ENCODE results near the gene TLE1. TPM values are rescaled to one million over a fixed set of nuclear protein-coding genes. Genes with fewer than 3 reads are reported as not detected.

TLE1 gene
- total RNA-seq, 2 donors from 2014 or later = 21.8 to 30.9 TPM

GRCh38 chr9:81565609-81566008 lies 123.7 kb downstream of the TLE1 start:
- DNase-seq (ENCODE audit: low spot score) = no peak
- intact Hi-C loops (cut with DNase I) = no loop called here

- intact Hi-C loops (cut with DNase I) = no loop called here
- no peak for DNase-seq (ENCODE audit: low spot score)
Observed at GRCh38 chr9:81565144-81565543, 124.2 kb downstream of the TLE1 start.

GRCh38 chr9:81564632-81565031 lies 124.7 kb downstream of the TLE1 start:
- intact Hi-C loops (cut with DNase I) = no loop called here

GRCh38 chr9:81563739-81564138 lies 125.6 kb downstream of the TLE1 start:
- intact Hi-C loops (cut with DNase I) = no loop called here
- DNase-seq (ENCODE audit: low spot score) = no peak

More at GRCh38 chr9:81564632-81565031, 124.7 kb downstream of the TLE1 start:
- DNase-seq (ENCODE audit: low spot score) = no peak

GRCh38 chr9:81563020-81563407 lies 126.3 kb downstream of the TLE1 start:
- intact Hi-C loops (cut with DNase I) = no loop called here
- DNase-seq (ENCODE audit: low spot score) = no peak

GRCh38 chr9:81562231-81563019 lies 126.9 kb downstream of the TLE1 start:
- peak; percentile 83 for DNase-seq (ENCODE audit: low spot score)
- intact Hi-C loops (cut with DNase I) = no loop called here

- no peak for DNase-seq (ENCODE audit: low spot score)
- intact Hi-C loops (cut with DNase I) = no loop called here
Observed at GRCh38 chr9:81560851-81561732, 128.3 kb downstream of the TLE1 start.

- no peak for DNase-seq (ENCODE audit: low spot score)
- intact Hi-C loops (cut with DNase I) = no loop called here
Observed at GRCh38 chr9:81559709-81560108, 129.6 kb downstream of the TLE1 start.

GRCh38 chr9:81559197-81559596 lies 130.2 kb downstream of the TLE1 start:
- intact Hi-C loops (cut with DNase I) = no loop called here
- no peak for DNase-seq (ENCODE audit: low spot score)

GRCh38 chr9:81558091-81558830 lies 131.1 kb downstream of the TLE1 start:
- intact Hi-C loops (cut with DNase I) = no loop called here
- DNase-seq (ENCODE audit: low spot score) = no peak

- intact Hi-C loops (cut with DNase I) = no loop called here
- no peak for DNase-seq (ENCODE audit: low spot score)
Observed at GRCh38 chr9:81557452-81558090, 131.8 kb downstream of the TLE1 start.

- intact Hi-C loops (cut with DNase I) = no loop called here
Observed at GRCh38 chr9:81556923-81557322, 132.4 kb downstream of the TLE1 start.

GRCh38 chr9:81552581-81552991 lies 136.8 kb downstream of the TLE1 start:
- intact Hi-C loops (cut with DNase I) = no loop called here

More at GRCh38 chr9:81556923-81557322, 132.4 kb downstream of the TLE1 start:
- no peak for DNase-seq (ENCODE audit: low spot score)

GRCh38 chr9:81550207-81550583 lies 139.2 kb downstream of the TLE1 start:
- intact Hi-C loops (cut with DNase I) = no loop called here
- DNase-seq (ENCODE audit: low spot score) = no peak

More at GRCh38 chr9:81552581-81552991, 136.8 kb downstream of the TLE1 start:
- DNase-seq (ENCODE audit: low spot score) = no peak

- DNase-seq (ENCODE audit: low spot score) = no peak
- intact Hi-C loops (cut with DNase I) = no loop called here
Observed at GRCh38 chr9:81549500-81550206, 139.7 kb downstream of the TLE1 start.

GRCh38 chr9:81548911-81549310 lies 140.4 kb downstream of the TLE1 start:
- intact Hi-C loops (cut with DNase I) = no loop called here
- DNase-seq (ENCODE audit: low spot score) = no peak

GRCh38 chr9:81546489-81546888 lies 142.9 kb downstream of the TLE1 start:
- no peak for DNase-seq (ENCODE audit: low spot score)
- intact Hi-C loops (cut with DNase I) = no loop called here

- intact Hi-C loops (cut with DNase I) = no loop called here
Observed at GRCh38 chr9:81543695-81544094, 145.7 kb downstream of the TLE1 start.

More at GRCh38 chr9:81543695-81544094, 145.7 kb downstream of the TLE1 start:
- no peak for DNase-seq (ENCODE audit: low spot score)

Measured in posterior vena cava (tissue), 2 donors.